Trophoblast cell (in vitro differentiated cells and primary cell): ENCODE data around the gene TAAR9.

Experiments used
- DNase-seq, 2 donors: peaks; one replicate each; pipeline ENCODE4 v3.0.0-alpha.2; 2016
- H2AFZ ChIP-seq: 2 replicates; pipeline ENCODE4 v1.6.1; 2013; ENCODE audit warnings: low read length, moderate library complexity, mild to moderate bottlenecking; ENCODE audit not compliant: insufficient read depth, poor library complexity
- H2AK5ac ChIP-seq: 2 replicates; pipeline ENCODE4 v1.6.1; 2013; ENCODE audit warnings: mild to moderate bottlenecking, low read length
- H2BK120ac ChIP-seq: 2 replicates; pipeline ENCODE4 v1.6.1; 2013; ENCODE audit warnings: low read length, mild to moderate bottlenecking, moderate library complexity; ENCODE audit not compliant: insufficient read depth, poor library complexity
- H2BK12ac ChIP-seq: 2 replicates; pipeline ENCODE4 v1.6.1; 2013; ENCODE audit warnings: mild to moderate bottlenecking, low read length, moderate library complexity
- H2BK5ac ChIP-seq: 2 replicates; pipeline ENCODE4 v1.6.1; 2013; ENCODE audit warnings: low read length, low read depth, moderate library complexity, mild to moderate bottlenecking; ENCODE audit not compliant: poor library complexity
- H3K14ac ChIP-seq: 2 replicates; pipeline ENCODE4 v1.6.1; 2013; ENCODE audit warnings: mild to moderate bottlenecking, low read length
- H3K18ac ChIP-seq: 2 replicates; pipeline ENCODE4 v1.6.1; 2013; ENCODE audit warnings: mild to moderate bottlenecking, low read length
- H3K23ac ChIP-seq: 2 replicates; pipeline ENCODE4 v1.6.1; 2013; ENCODE audit warnings: low read length
- H3K27ac ChIP-seq: 2 replicates; pipeline ENCODE4 v1.5.1; 2013; ENCODE audit warnings: low read depth, mild to moderate bottlenecking, inconsistent platforms, low read length, moderate library complexity
- H3K27me3 ChIP-seq: 2 replicates; pipeline ENCODE4 v1.6.1; 2013; ENCODE audit warnings: inconsistent platforms, mild to moderate bottlenecking, low read length, moderate library complexity; ENCODE audit not compliant: insufficient read depth
- H3K36me3 ChIP-seq, 2 experiments: 1 replicate in 1 of 2; 2 replicates in 1 of 2; pipeline ENCODE4 v1.6.1; 2013; ENCODE audit warnings: low read length in 2 of 2, mild to moderate bottlenecking in 2 of 2, moderate library complexity in 1 of 2; ENCODE audit not compliant: insufficient read depth in 2 of 2, control insufficient read depth in 1 of 2
- H3K4ac ChIP-seq: 2 replicates; pipeline ENCODE4 v1.6.1; 2013; ENCODE audit warnings: low read depth, mild to moderate bottlenecking, low read length, moderate library complexity
- H3K4me1 ChIP-seq, 2 experiments: 1 replicate in 1 of 2; 2 replicates in 1 of 2; pipeline ENCODE4 v1.6.1; 2013; ENCODE audit warnings: low read length in 2 of 2, mild to moderate bottlenecking in 2 of 2, moderate library complexity in 1 of 2; ENCODE audit not compliant: insufficient read depth in 2 of 2, control insufficient read depth in 1 of 2
- H3K4me2 ChIP-seq: 2 replicates; pipeline ENCODE4 v1.6.1; 2013; ENCODE audit warnings: inconsistent platforms, mild to moderate bottlenecking, low read length, moderate library complexity
- H3K4me3 ChIP-seq: 2 replicates; pipeline ENCODE4 v1.5.1; 2013; ENCODE audit warnings: mild to moderate bottlenecking, low read depth, low read length, inconsistent platforms
- H3K79me1 ChIP-seq: one replicate; pipeline ENCODE4 v1.6.1; 2013; ENCODE audit warnings: low read length
- H3K79me2 ChIP-seq: 2 replicates; pipeline ENCODE4 v1.6.1; 2013; ENCODE audit warnings: low read length, mild to moderate bottlenecking; ENCODE audit not compliant: control insufficient read depth, insufficient read depth, poor library complexity
- H3K9ac ChIP-seq: 2 replicates; pipeline ENCODE4 v1.6.1; 2013; ENCODE audit warnings: mild to moderate bottlenecking, low read length
- H3K9me3 ChIP-seq: 2 replicates; pipeline ENCODE4 v1.6.1; 2013; ENCODE audit warnings: low read depth, mild to moderate bottlenecking, control low read depth, inconsistent platforms, low read length; ENCODE audit not compliant: insufficient read depth
- H4K12ac ChIP-seq: 2 replicates; pipeline ENCODE4 v1.6.1; 2013; ENCODE audit warnings: low read depth, mild to moderate bottlenecking, low read length, moderate library complexity
- H4K8ac ChIP-seq: 2 replicates; pipeline ENCODE4 v1.6.1; 2013; ENCODE audit warnings: low read depth, mild to moderate bottlenecking, low read length, moderate library complexity
- H4K91ac ChIP-seq: one replicate; pipeline ENCODE4 v1.6.1; 2013; ENCODE audit warnings: low read depth, mild to moderate bottlenecking, low read length, moderate library complexity
- WGBS: extraction: QIAGEN DNeasy Blood & Tissue Kit; methylation state at CpG from one replicate; pipeline ENCODE4 v1.1.7; 2013; ENCODE audit warnings: missing lambda C conversion rate; ENCODE audit not compliant: insufficient read length, insufficient coverage; ENCODE audit errors: extremely low coverage; 5-methylcytosine and 5-hydroxymethylcytosine counted together

TAAR9 gene

DNA sequence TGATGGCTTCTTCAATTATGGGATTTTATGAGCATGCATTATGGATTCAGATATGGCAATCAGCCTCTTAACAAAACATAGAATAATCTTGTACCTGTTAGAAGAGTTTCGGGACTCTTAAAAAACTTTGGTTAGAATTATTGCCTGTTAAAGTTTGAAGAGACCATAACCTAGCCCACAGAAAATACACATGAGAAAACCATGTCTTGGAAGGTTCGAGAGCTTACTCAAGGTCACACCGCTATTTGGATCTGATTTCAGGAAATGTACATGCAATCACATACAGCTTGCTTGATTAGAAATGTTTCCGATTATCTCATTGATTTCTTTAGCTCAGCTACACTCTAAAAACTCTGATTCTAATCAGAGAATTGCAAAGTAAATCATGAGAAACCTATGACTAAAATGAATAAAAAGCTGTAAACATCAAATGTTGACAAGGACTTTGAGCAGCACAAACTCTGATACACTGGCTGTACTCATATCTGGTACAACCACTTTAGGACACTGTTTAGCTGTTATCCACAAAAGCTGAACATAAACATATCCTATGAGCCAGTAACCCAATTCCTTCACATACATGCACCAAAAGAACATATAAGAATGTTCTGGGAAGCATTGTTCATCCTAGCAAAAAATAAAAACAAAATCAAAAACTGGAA is 41.4 kb upstream of the TAAR9 start:
- WGBS: no CpG with 5 or more reads among the region's 4 CpGs
- H3K27ac ChIP-seq: no peak overlapping the region
- H3K36me3 ChIP-seq: peaks cover 0 to 3% of the 10 kb centered on the region in 2 experiments
- no peak overlapping the region for H3K9ac ChIP-seq
- no peak overlapping the region for H2BK5ac ChIP-seq
- no peak overlapping the region for H2BK12ac ChIP-seq
- H3K79me1 ChIP-seq: no peaks in the 10 kb centered on the region
- no peak overlapping the region for H2AFZ ChIP-seq
- H3K9me3 ChIP-seq: no peaks in the 10 kb centered on the region
- no peak overlapping the region for H3K4me2 ChIP-seq
- no peak overlapping the region for H3K4me3 ChIP-seq
- H3K79me2 ChIP-seq: no peaks in the 10 kb centered on the region
- no peak overlapping the region for H3K4ac ChIP-seq
- H4K12ac ChIP-seq: no peak overlapping the region
- H3K23ac ChIP-seq: no peak overlapping the region
- no peak overlapping the region for H2BK120ac ChIP-seq
- no peaks in the 10 kb centered on the region for H3K4me1 ChIP-seq
- H3K27me3 ChIP-seq: no peaks in the 10 kb centered on the region
- no peak overlapping the region for H4K8ac ChIP-seq
- DNase-seq: no peak
- H4K91ac ChIP-seq: no peak overlapping the region
- no peak overlapping the region for H3K18ac ChIP-seq
- H3K14ac ChIP-seq: no peak overlapping the region
- H2AK5ac ChIP-seq: no peak overlapping the region

DNA sequence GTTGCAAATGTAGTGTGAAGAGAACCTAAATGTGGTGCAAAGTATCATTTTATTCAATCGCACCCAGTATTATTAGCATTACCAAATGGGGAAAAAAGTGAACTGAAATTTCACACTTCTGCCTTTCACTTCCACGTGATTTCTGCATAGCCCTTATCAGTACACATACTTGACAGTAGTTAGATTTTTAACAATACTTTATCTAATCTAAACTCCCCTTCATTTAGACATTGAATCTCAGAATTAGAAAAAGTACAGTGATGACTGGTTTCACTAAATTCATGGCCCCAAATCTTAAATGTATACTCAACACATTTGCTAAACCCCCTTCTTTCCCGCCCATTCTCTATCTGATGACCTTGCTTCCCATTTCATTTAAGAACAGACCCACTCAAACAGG is 39.4 kb upstream of the TAAR9 start:
- H3K4me1 ChIP-seq: no peaks in the 10 kb centered on the region
- H3K79me2 ChIP-seq: no peaks in the 10 kb centered on the region
- H3K23ac ChIP-seq: no peak overlapping the region
- no peak overlapping the region for H2BK5ac ChIP-seq
- H3K27me3 ChIP-seq: no peaks in the 10 kb centered on the region
- no peak overlapping the region for H2BK12ac ChIP-seq
- WGBS: no CpG with 5 or more reads among the region's 3 CpGs
- H2AK5ac ChIP-seq: no peak overlapping the region
- H3K18ac ChIP-seq: no peak overlapping the region
- no peak overlapping the region for H4K8ac ChIP-seq
- H3K4me3 ChIP-seq: no peak overlapping the region
- H3K9me3 ChIP-seq: no peaks in the 10 kb centered on the region
- no peak overlapping the region for H2BK120ac ChIP-seq
- no peak overlapping the region for H3K14ac ChIP-seq
- H4K91ac ChIP-seq: no peak overlapping the region
- no peak overlapping the region for H3K4ac ChIP-seq
- no peak overlapping the region for H3K27ac ChIP-seq
- peak in 1 of 2 donors; percentile 14 for DNase-seq
- H3K9ac ChIP-seq: no peak overlapping the region
- H3K4me2 ChIP-seq: no peak overlapping the region
- H4K12ac ChIP-seq: no peak overlapping the region
- H3K79me1 ChIP-seq: no peaks in the 10 kb centered on the region
- H3K36me3 ChIP-seq: peaks cover 3 to 5% of the 10 kb centered on the region in 2 experiments
- H2AFZ ChIP-seq: no peak overlapping the region

DNA sequence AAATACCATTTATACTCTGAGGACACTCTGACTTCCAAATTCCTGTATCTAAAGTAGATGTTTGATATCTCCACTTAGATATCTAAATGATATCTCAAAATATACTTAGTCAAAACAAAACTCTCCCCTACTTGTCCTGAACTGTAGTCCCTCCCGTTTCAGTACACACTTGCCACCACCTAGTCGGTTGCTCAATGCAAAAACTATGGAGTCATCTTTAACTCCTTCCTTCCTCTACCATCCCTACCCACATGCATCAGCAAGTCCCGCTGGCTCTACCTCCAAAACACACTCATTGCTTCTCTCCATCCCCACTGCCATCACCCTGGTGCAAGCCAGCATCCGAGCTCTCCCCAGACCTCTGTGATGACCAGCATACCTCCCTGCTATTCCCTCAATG is 38.3 kb upstream of the TAAR9 start:
- Histone ChIP-seq H3K14ac (no peak overlapping the region), H3K27ac (no peak overlapping the region), H3K4ac (no peak overlapping the region), H3K23ac (no peak overlapping the region), H3K36me3 (peaks cover 3 to 5% of the 10 kb centered on the region in 2 experiments), H3K9ac (no peak overlapping the region), H3K9me3 (no peaks in the 10 kb centered on the region), H2BK120ac (no peak overlapping the region), H3K4me2 (no peak overlapping the region), H2BK12ac (no peak overlapping the region), H2BK5ac (no peak overlapping the region), H3K18ac (no peak overlapping the region), H4K8ac (no peak overlapping the region), H3K79me1 (no peaks in the 10 kb centered on the region), H2AFZ (no peak overlapping the region), H2AK5ac (no peak overlapping the region), H3K79me2 (no peaks in the 10 kb centered on the region), H3K27me3 (no peaks in the 10 kb centered on the region), H4K91ac (no peak overlapping the region), H4K12ac (no peak overlapping the region), H3K4me1 (no peaks in the 10 kb centered on the region), H3K4me3 (no peak overlapping the region)
- no CpG with 5 or more reads among the region's 4 CpGs for WGBS
- peak; percentile 49 to 76 for DNase-seq

DNA sequence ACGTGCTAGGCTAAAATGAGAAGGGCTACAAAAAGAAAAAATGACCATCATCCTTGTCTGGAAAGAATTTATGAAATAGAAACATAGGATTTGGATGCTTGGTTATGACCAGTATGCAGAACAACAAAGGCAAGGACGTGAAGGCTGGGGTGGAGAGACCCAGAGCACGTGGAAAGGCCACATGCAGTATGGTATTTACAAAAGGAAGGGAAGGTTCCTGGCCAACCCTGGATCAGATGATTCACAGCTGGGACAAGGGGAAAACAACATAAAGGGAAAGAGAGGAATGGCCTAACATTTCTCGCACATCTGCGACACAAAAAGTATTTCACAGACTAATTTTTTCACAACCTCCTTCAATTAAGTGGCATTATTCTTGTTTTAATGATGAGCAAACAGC is 33.3 kb upstream of the TAAR9 start:
- Histone ChIP-seq H3K27ac (no peak overlapping the region), H3K27me3 (no peaks in the 10 kb centered on the region), H4K12ac (no peak overlapping the region), H3K79me1 (no peaks in the 10 kb centered on the region), H4K8ac (no peak overlapping the region), H3K23ac (no peak overlapping the region), H2BK12ac (no peak overlapping the region), H3K4me3 (no peak overlapping the region), H3K9ac (no peak overlapping the region), H2BK120ac (no peak overlapping the region), H2AK5ac (no peak overlapping the region), H2BK5ac (no peak overlapping the region), H4K91ac (no peak overlapping the region), H3K9me3 (no peaks in the 10 kb centered on the region), H3K4me2 (no peak overlapping the region), H3K79me2 (peaks cover 2% of the 10 kb centered on the region), H3K14ac (no peak overlapping the region), H3K4ac (no peak overlapping the region), H3K4me1 (no peaks in the 10 kb centered on the region), H3K18ac (no peak overlapping the region), H3K36me3 (peaks cover 5 to 9% of the 10 kb centered on the region in 2 experiments), H2AFZ (no peak overlapping the region)
- WGBS: no CpG with 5 or more reads among the region's 5 CpGs
- no peak for DNase-seq
